HEK293T (cell line): ENCODE measurements around the gene IFT52.

Experiments
- CTCF ChIA-PET: fragments of 350-600 bp; formaldehyde crosslinking; extraction: SDS; loops from one replicate; lab custom pipeline; 2021; ENCODE audit warnings: antibody characterized with exemption, inconsistent platforms; lab: Yijun Ruan, JAX
- POLR2A ChIA-PET: fragments of 350-600 bp; formaldehyde crosslinking; extraction: SDS; loops from one replicate; lab custom pipeline; 2020; ENCODE audit warnings: antibody characterized with exemption, inconsistent platforms; lab: Yijun Ruan, JAX
- DNase-seq: peaks from one replicate; pipeline ENCODE4 v3.0.0; 2012; ENCODE audit warnings: mixed read lengths; ENCODE audit errors: extremely low spot score
- ARNT ChIP-seq: fragments of 450-650 bp; IDR thresholded peaks from 2 replicates; pipeline ENCODE4 v1.6.1; 2017; ENCODE audit warnings: mild to moderate bottlenecking
- BHLHE40 ChIP-seq: fragments of 450-650 bp; IDR thresholded peaks from 2 replicates; pipeline ENCODE4 v1.6.1; 2016; ENCODE audit warnings: mild to moderate bottlenecking, moderate library complexity, borderline replicate concordance
- CTBP1 ChIP-seq: fragments of 450-650 bp; IDR thresholded peaks from 2 replicates; pipeline ENCODE4 v1.6.1; 2016; ENCODE audit warnings: borderline replicate concordance
- ELF4 ChIP-seq: fragments of 450-650 bp; IDR thresholded peaks from 2 replicates; pipeline ENCODE4 v1.6.1; 2017; ENCODE audit warnings: antibody characterized with exemption
- FOXA1 ChIP-seq: fragments of 450-650 bp; IDR thresholded peaks from 2 replicates; pipeline ENCODE4 v1.6.1; 2016; ENCODE audit warnings: mild to moderate bottlenecking
- FOXK2 ChIP-seq: fragments of 450-650 bp; IDR thresholded peaks from 2 replicates; pipeline ENCODE4 v1.6.1; 2016; ENCODE audit warnings: mild to moderate bottlenecking
- FOXM1 ChIP-seq: fragments of 450-650 bp; IDR thresholded peaks from 2 replicates; pipeline ENCODE4 v1.6.1; 2017; ENCODE audit warnings: mild to moderate bottlenecking, borderline replicate concordance
- HDGF ChIP-seq: fragments of 450-650 bp; IDR thresholded peaks from 2 replicates; pipeline ENCODE4 v1.6.1; 2017; ENCODE audit warnings: antibody characterized with exemption, borderline replicate concordance
- L3MBTL2 ChIP-seq: fragments of 450-650 bp; conservative IDR thresholded peaks from 2 replicates; pipeline ENCODE4 v1.6.1; 2016; ENCODE audit warnings: mild to moderate bottlenecking
- LEF1 ChIP-seq: fragments of 450-650 bp; IDR thresholded peaks from 2 replicates; pipeline ENCODE4 v1.6.1; 2017; ENCODE audit warnings: mild to moderate bottlenecking, borderline replicate concordance
- NFRKB ChIP-seq: fragments of 450-650 bp; IDR thresholded peaks from 2 replicates; pipeline ENCODE4 v1.6.1; 2016; ENCODE audit warnings: mild to moderate bottlenecking, moderate library complexity
- SP1 ChIP-seq: fragments of 450-650 bp; IDR thresholded peaks from 2 replicates; pipeline ENCODE4 v1.6.1; 2017
- SUZ12 ChIP-seq: fragments of 450-650 bp; IDR thresholded peaks from 2 replicates; pipeline ENCODE4 v1.6.1; 2016; ENCODE audit warnings: mild to moderate bottlenecking
- TARDBP ChIP-seq: fragments of 450-650 bp; IDR thresholded peaks from 2 replicates; pipeline ENCODE4 v1.6.1; 2016
- ZNF384 ChIP-seq: fragments of 450-650 bp; IDR thresholded peaks from 2 replicates; pipeline ENCODE4 v1.6.1; 2016
- TF ChIP-seq, protein P1 (sequence below): fragments of 450-650 bp; IDR thresholded peaks from 2 replicates; pipeline ENCODE4 v1.6.1; 2016

The IFT52 gene

DNA sequence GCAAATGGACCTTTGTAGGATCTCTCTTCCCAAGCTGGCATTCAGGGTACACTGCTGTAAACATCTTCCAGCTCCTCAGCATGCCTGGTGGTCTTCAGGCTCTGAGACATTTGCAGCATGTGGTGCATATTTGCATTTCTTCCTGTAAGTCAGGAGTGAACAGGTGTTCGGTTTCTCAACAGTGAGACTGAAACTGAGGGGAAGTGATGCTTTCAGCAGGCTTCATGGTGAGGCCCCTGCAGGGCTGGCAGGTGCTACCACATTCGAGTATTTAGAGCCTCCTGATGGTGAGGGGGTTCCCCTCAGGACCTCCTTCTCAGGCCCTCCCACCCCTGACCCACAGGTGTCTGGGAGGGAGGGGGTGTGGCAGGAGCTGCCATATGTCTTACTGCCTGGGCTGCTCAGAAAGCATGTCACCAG lies 91.3 kb downstream of the IFT52 start:
- POLR2A ChIA-PET: no interaction called here
- CTCF ChIA-PET: no interaction called here
- TF ChIP-seq ARNT (no peak), TARDBP (no peak), FOXK2 (no peak), ZNF384 (no peak), FOXA1 (no peak), SUZ12 (no peak), SP1 (no peak), CTBP1 (no peak), LEF1 (no peak), L3MBTL2 (no peak), FOXM1 (no peak), ELF4 (no peak), HDGF (no peak), BHLHE40 (no peak), NFRKB (no peak)
- TF ChIP-seq, protein P1, sequence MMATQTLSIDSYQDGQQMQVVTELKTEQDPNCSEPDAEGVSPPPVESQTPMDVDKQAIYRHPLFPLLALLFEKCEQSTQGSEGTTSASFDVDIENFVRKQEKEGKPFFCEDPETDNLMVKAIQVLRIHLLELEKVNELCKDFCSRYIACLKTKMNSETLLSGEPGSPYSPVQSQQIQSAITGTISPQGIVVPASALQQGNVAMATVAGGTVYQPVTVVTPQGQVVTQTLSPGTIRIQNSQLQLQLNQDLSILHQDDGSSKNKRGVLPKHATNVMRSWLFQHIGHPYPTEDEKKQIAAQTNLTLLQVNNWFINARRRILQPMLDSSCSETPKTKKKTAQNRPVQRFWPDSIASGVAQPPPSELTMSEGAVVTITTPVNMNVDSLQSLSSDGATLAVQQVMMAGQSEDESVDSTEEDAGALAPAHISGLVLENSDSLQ: no peak
- no peak for DNase-seq

DNA sequence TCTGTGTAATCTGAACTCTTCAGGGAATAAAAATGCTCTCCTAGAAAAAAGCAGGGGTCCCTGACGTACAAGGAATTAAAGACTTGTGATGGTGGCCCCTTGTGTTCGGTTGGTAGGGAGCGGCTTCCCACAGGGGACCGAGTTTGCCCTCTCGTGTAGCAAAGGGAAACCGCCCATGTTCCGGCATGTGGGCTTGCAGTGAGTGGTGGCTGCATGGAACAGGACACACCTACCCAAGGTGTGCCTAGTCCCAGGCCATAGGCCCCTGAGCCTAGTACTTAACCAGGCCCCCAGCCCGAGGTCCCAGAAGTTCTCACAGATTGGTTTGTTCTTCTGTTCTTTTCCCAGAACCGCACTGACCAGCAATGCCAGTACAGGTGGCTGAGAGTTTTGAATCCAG lies 91.7 kb downstream of the IFT52 start:
- POLR2A ChIA-PET: no interaction called here
- no peak for DNase-seq
- CTCF ChIA-PET: no interaction called here
- TF ChIP-seq LEF1: no peak
- TF ChIP-seq, protein P1: no peak
- TF ChIP-seq ELF4: no peak
- no peak for TF ChIP-seq L3MBTL2
- TF ChIP-seq TARDBP: no peak
- TF ChIP-seq NFRKB: no peak
- TF ChIP-seq BHLHE40: no peak
- TF ChIP-seq FOXA1: no peak
- no peak for TF ChIP-seq SP1
- no peak for TF ChIP-seq SUZ12
- TF ChIP-seq CTBP1: no peak
- TF ChIP-seq FOXK2: no peak
- TF ChIP-seq FOXM1: no peak
- TF ChIP-seq HDGF: no peak
- TF ChIP-seq ZNF384: no peak

GRCh38 chr20:43686820-43687219 lies 96.1 kb downstream of the IFT52 start:
- no peak for DNase-seq
- TF ChIP-seq NFRKB: no peak
- TF ChIP-seq ELF4: no peak
- no peak for TF ChIP-seq TARDBP
- TF ChIP-seq LEF1: no peak
- TF ChIP-seq L3MBTL2: no peak
- ChIA-PET CTCF (no interaction called here), POLR2A (interaction anchor here (1.0 kb wide), 1 partner anchor 19 kb away, joined by 3 read pairs; no protein-coding TSS in a partner anchor)

GRCh38 chr20:43689165-43689564 lies 98.4 kb downstream of the IFT52 start:
- no peak for DNase-seq
- TF ChIP-seq SUZ12: no peak
- no peak for TF ChIP-seq HDGF
- TF ChIP-seq FOXA1: no peak
- TF ChIP-seq ZNF384: no peak
- TF ChIP-seq L3MBTL2: no peak
- no peak for TF ChIP-seq ARNT
- TF ChIP-seq CTBP1: no peak
- TF ChIP-seq LEF1: no peak
- ChIA-PET CTCF (interaction anchor here (0.6 to 1.1 kb wide), 2 partner anchors 129 to 151 kb away, joined by 3 to 5 read pairs; no protein-coding TSS in a partner anchor), POLR2A (interaction anchor here (1.1 to 1.2 kb wide), 2 partner anchors 22 to 232 kb away, joined by 3 read pairs; partner anchors contain the start of gene SRSF6)

DNA sequence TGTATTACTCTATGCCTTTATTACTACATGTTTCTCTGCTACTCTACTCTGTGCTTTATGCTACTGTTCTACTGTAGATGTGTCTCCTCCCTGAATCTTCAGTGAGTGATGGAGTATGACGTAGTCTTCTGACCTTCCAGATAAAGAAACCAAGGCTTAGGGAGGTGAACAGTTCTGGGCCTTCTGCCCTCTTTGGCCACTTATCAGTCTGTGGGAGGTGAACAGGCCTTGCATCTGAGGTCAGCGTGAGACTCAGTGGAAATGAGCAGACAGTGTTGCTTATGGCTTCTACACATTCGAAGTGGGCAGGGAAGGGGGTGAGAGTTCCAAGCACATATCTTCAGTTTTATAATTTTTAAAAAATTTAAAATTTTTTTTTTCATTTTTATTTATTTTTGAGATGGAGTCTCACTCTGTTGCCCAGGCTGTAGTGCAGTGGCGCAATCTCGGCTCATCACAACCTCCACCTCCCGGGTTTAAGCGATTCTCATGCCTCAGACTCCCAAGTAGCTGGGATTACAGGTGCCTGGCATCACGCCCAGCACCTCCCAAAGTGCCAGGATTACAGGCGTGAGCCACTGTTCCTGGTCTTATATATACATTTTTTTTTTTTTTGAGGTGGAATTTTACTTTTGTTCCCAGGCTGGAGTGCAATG lies 100.3 kb downstream of the IFT52 start:
- no peak for DNase-seq
- TF ChIP-seq FOXA1 (no peak), CTBP1 (no peak)
- CTCF ChIA-PET: interaction anchor here (1.1 kb wide), 1 partner anchor 13 kb away, joined by 4 read pairs; no protein-coding TSS in a partner anchor
- POLR2A ChIA-PET: no interaction called here

DNA sequence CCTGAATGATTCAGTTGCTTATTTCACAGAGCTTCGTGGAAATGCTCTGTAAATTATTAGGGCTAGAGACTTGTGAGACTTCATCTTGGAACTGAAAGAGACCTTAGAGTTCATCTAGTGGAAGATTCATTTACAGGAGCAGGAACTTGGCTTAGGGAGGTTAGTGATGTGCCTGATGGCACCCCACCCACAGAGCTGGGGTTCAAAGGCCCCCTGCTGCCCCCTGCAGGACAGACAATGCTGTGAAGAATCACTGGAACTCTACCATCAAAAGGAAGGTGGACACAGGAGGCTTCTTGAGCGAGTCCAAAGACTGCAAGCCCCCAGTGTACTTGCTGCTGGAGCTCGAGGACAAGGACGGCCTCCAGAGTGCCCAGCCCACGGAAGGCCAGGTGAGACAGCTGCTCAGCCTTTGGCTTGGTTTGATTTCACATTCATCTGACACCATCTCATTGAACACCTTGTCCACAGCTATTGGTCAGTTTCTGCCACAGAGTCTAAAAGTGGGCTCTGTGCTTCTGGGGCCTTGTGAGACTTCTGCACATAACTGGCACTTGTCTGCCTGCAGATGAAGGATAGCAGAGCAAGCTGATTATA lies 101.3 kb downstream of the IFT52 start:
- ChIA-PET POLR2A (interaction anchor here (0.6 to 0.7 kb wide), 2 partner anchors 25 to 107 kb away, joined by 3 to 4 read pairs; no protein-coding TSS in a partner anchor), CTCF (interaction anchor here (1.0 to 1.1 kb wide), 2 partner anchors 12 to 154 kb away, joined by 4 to 7 read pairs; no protein-coding TSS in a partner anchor)
- TF ChIP-seq FOXM1 (no peak), BHLHE40 (no peak), L3MBTL2 (no peak), FOXA1 (no peak), ZNF384 (no peak), SUZ12 (no peak), SP1 (no peak), ARNT (no peak), NFRKB (no peak), TARDBP (no peak), ELF4 (no peak), CTBP1 (no peak), HDGF (no peak), FOXK2 (no peak)
- TF ChIP-seq, protein P1: no peak
- DNase-seq: peak; percentile 56
